ENCODE measurements around the gene NEMF.
A peak's percentile ranks its signal among the peaks of the same experiment; 100 is the strongest.
"Not testable (repeated sequence)": the region's sequence is repeated elsewhere in the genome, so short reads cannot be mapped to it uniquely, and the experiment has no call there.

NEMF gene, protein sequence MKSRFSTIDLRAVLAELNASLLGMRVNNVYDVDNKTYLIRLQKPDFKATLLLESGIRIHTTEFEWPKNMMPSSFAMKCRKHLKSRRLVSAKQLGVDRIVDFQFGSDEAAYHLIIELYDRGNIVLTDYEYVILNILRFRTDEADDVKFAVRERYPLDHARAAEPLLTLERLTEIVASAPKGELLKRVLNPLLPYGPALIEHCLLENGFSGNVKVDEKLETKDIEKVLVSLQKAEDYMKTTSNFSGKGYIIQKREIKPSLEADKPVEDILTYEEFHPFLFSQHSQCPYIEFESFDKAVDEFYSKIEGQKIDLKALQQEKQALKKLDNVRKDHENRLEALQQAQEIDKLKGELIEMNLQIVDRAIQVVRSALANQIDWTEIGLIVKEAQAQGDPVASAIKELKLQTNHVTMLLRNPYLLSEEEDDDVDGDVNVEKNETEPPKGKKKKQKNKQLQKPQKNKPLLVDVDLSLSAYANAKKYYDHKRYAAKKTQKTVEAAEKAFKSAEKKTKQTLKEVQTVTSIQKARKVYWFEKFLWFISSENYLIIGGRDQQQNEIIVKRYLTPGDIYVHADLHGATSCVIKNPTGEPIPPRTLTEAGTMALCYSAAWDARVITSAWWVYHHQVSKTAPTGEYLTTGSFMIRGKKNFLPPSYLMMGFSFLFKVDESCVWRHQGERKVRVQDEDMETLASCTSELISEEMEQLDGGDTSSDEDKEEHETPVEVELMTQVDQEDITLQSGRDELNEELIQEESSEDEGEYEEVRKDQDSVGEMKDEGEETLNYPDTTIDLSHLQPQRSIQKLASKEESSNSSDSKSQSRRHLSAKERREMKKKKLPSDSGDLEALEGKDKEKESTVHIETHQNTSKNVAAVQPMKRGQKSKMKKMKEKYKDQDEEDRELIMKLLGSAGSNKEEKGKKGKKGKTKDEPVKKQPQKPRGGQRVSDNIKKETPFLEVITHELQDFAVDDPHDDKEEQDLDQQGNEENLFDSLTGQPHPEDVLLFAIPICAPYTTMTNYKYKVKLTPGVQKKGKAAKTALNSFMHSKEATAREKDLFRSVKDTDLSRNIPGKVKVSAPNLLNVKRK

DNA sequence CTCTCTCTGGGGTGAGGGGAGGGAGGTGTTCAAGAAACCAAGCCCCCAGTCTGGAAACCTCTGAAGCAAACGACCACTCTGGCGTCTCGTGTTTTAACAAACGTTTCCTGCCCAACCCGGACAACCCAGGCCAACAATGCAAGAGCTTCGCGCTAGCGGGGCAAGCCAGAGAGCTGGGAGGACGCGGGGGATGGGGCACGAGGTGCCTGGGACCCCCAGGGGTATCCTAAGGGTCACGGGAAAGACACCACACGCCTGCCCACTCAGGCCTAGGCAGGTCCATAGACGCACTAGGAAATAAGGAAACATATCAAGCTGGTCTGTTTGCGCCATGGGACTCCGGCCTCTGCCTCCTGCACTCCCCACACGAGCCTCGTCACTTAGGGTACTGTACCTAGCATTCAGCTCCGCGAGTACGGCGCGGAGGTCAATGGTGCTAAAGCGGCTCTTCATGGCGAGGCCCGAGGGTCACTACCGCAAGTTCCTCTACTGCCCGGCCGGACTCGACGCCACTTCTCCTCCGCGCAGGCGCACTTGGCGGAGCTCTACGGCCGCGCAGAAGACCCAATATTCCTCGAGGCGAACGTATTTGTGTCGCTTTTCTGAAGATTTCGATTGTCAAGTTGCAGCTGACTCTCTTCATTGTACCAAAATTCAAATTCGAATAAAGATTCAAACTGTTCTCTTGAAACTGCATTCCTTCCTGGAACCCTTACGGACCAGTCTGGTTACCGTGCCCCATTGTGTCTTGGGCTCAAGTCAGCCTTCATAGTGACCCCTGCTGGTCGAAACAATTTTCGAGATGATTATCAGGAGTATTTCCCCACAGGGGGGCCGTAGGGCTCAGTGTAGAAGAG is at the start of gene NEMF:
Gene NEMF, minus strand, starts transcription at position 488 of the 857 bp plus-strand sequence. Its CDS starts 35 bp downstream, at position 453.
- peak; percentile 79 for DNase-seq (ENCODE audit: low read depth)

DNA sequence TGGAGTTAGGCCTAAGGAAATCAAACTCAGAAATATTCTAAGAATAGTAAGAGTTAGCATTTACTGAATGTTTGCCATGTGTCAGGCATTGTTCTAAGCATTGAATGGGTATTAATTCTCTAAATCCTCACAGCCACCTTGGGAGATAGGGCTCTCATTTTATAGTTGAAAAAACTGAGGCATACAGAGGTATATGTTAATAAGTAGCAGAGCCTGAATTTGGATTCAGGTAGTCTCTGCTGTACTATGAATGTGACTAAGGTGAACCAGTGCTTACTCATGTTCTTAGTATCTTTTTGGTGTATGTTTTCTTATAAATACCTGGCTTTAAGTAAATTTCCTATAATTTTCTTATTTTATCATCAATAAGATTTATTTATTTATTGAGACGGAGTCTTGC is 48.4 kb upstream of the NEMF start:
- no peak for DNase-seq (ENCODE audit: low read depth)

DNA sequence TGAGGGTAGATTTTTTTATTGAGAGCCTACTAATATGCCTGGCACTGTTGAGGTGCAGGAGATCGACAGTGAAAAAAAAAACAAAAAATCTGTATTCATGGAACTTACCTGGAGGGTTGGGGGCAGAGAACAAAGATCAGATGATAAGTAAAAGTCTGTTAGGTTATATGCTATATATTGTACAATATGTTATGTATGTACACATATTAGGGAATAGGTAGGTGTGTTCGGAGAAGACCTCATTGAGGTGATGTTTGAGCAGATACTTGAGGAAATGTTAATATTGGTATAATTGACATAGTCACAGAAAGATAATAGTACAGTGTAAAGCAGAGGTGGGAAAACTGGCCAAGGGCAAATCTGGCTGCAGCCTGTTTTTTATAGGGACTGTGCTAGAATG is 45.9 kb upstream of the NEMF start:
- DNase-seq (ENCODE audit: low read depth): no peak

GRCh38 chr14:49897965-49898364 is 45.4 kb upstream of the NEMF start:
- no peak for DNase-seq (ENCODE audit: low read depth)

- DNase-seq (ENCODE audit: low read depth): no peak
Observed at GRCh38 chr14:49897414-49897813, 44.8 kb upstream of the NEMF start.

DNA sequence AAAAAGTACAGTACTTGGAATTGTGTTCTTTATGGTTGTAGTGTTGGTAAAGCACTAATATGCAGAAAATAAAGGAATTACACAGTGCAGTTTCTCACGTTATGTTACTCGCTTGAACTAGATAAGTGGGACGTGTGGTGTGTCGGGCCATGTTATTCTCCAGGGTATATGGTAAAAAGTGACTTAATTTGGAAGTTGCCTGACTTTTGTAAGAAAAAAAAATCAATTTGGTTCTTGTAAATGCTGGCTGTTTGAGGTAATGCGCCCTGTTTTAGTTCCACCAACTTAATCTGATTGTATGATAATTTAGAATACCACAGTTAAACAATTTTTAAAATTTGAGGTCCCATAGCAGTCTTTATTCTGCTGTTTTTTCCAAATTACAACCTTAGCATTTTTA is 44.4 kb upstream of the NEMF start:
- no peak for DNase-seq (ENCODE audit: low read depth)

GRCh38 chr14:49896272-49896671 is 43.7 kb upstream of the NEMF start:
- DNase-seq (ENCODE audit: low read depth): not testable (repeated sequence)

- no peak for DNase-seq (ENCODE audit: low read depth)
Observed at GRCh38 chr14:49895480-49895879, 42.9 kb upstream of the NEMF start.

GRCh38 chr14:49894214-49895107 is 41.9 kb upstream of the NEMF start:
- not testable (repeated sequence) for DNase-seq (ENCODE audit: low read depth)

- DNase-seq (ENCODE audit: low read depth): peak; percentile 67
Observed at GRCh38 chr14:49893309-49894213, 41.0 kb upstream of the NEMF start.

DNA sequence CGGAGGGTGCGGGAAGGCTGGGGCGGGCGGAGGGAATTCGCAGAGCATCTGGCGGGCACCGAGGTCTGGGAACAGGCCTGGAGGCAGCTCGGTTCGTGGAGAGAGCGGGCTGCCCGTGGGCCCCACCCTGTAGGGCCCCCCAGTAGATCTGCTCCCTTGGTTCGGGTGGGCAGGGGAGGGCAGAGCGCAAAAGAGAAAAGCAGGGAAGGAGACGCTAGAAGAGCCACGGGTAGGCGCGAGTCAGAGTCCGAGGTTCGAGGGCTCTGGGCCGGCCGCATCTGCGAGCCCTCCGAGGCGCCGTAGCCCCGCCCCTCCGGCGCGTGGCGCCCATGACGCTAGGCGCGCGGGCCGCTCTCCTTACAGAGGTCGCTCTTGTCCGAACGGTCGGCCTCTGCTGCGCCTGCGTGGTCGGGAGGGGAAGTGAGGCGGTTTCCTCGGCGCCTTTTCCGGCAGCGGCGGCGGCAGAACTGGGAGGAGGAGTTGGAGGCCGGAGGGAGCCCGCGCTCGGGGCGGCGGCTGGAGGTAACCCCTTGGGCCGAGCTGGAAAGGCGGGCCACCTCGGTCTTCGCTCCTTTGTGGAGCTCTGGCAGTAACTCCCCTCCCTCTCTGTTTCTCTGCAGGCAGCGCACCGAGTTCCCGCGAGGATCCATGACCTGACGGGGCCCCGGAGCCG is 40.2 kb upstream of the NEMF start, which contains the start of gene ARF6:
Gene ARF6, plus strand, starts transcription at position 447 of the 673 bp plus-strand sequence. CDS start 655 bp downstream, outside the sequence.
- peak; percentile 95 for DNase-seq (ENCODE audit: low read depth)

- DNase-seq (ENCODE audit: low read depth): no peak
Observed at GRCh38 chr14:49892301-49892635, 39.7 kb upstream of the NEMF start.

DNA sequence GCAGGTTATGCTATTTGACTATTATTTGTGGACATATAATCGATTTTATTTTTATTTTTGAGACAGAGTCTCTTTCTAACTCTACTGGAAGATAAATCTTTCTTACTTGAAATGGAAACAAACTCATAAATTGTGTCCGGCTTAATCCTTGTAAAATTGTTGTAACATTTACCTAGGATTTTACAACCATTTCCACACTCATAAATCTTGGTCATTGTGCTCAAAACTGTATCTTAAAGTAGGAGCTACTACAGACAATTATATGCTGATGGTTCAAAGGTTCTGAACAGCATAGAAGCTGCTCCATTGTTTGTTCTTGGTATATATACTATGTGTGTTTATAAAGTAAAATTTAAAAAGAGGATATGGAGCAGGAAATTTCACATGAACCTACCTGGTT is 35.7 kb upstream of the NEMF start:
- DNase-seq (ENCODE audit: low read depth): no peak

- no peak for DNase-seq (ENCODE audit: low read depth)
Observed at GRCh38 chr14:49886523-49886922, 33.9 kb upstream of the NEMF start.

DNA sequence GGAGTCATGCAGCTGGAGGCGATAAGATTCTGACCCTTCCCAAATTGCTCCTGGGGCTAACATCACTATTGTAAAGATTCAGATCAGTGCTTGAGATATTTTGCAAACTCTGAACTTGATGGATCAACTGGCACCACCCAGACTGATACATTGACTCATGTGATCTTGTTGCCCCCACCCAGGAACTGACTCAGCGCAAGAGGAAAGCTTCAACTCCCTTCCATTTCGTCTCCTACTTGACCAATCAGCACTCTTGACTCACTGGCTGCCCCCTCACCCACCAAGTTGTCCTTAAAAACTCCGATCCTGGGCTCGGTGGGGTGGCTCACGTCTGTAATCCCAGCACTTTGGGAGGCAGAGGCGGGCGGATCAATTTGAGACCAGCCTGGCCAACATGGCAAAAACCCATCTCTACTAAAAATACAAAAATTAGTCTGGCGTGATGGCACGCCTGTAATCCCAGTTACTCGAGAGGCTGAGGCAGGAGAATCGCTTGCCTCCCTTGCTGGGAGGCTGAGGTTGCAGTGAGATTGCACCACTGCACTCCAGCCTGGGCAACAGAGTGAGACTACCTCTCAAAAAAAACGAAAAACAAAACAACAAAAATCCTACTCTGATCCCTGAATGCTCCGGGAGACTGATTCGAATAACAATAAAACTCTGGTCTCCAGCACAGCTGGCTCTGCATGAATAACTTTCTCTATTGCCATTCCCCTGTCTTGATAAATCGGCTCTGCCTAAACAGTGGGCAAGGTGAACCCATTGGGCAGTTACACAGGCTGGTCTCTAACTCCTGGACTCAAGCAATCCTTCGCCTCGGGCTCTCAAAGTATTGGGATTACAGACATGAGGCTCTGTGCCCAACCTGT is 30.5 kb upstream of the NEMF start:
- no peak for DNase-seq (ENCODE audit: low read depth)

- DNase-seq (ENCODE audit: low read depth): no peak
Observed at GRCh38 chr14:49881350-49882001, 28.9 kb upstream of the NEMF start.

DNA sequence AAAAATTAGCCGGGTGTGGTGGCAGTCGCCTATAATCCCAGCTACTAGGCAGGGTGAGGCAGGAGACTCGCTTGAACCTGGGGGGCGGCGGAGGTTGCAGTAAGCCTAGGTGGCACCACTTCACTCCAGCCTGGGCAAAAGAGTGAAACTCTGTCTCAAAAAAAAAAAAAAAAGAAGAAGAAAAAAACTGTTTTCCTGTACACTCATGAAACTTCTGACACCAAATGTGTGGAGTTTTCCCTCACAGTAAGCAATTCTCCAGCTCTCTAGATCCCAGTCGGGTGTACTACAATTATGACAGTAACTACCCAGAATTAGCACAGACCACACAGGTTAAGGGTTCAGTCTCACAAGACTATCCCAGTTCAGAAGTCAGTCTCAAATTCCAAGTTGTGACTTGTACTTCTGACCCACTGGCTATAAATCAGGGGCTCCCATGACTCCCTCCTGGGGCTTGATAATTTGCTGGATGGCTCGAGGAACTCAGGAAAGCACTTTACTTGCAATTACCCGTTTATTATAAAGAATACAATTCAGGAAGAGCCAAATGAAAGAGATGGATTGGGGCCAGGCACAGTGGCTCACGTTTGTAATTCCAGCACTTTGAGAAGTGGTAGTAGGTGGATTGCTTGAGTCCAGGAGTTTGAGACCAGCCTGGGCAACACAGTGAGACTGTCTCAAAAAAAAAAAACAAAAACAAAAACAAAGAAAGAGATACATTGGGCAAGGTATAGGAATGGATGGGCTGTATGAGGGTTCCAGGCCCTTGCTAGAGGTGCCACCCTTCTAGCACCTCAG is 27.9 kb upstream of the NEMF start:
- DNase-seq (ENCODE audit: low read depth): no peak
